CD4-positive, alpha-beta T cell treated with Interleukin-4 for 4 hours (primary cell): ENCODE data around the gene TMEM238L.

Source experiments
- DNase-seq: peaks from one replicate; pipeline ENCODE4 v3.0.0-alpha.2; 2020

TMEM238L gene

DNA sequence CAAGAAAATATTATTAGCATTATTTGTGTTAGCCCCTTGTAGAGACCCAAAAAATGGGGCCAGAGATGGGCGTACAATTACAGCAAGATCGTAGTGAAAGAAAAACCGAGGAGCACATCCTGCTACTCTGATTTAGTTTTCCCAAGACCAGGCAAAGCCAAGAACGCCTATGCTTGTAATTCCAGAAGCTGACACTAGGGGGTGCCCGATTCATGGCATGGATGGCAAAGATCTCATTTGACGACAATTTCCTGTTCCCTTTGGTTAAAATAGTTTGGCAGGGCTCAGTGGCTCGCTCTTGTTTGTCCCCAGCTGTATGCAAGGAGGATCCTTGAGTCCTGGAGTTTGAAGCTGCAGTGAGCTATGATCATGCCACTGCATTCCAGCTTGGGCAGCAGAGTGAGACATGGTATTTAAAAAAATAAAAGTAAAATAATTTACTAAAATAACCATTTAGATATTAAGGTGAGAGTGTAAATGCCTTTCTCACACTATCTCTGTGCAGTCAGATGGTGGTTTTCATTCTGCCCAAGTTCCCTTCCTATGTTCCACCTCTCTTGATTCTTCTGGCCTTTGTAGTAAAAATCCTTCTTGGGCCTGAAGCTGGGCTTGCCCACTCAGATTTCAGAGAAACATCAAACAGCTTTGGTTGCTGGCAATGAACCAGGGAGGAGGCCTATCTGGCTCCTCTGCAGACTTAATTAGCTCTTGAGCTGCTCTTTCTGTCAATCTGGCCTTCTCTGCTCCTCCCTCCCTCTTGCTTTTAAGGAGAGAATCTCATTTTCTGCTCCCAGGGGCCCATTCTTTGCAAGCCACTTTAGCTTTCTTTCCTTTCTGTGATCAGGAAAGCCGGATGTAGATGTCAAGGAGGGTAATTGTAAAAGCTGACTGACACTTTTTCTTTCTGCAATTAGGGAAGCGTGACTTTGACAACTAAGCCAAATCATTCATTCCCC, 31.2 kb downstream of the TMEM238L start:
- no peak for DNase-seq

DNA sequence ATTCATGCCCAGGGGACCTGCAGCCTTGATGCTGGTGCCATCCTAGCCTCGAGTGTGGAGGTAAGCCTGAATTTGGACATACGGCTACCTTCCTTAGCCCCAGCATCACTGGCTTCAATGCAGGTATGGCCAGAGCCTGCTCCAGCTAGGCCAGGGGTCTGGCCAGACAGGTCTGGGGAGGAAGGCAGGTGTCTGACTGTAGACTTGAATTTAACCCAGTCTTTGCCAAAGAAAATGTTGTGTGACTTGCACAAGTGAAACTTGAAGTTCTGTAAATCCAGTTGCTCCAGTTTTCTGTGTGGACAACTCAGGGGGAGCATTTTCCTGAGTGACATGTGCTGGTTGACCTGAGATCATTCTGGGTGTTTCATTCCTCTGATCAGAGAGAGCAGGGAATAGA, 32.8 kb downstream of the TMEM238L start:
- DNase-seq = no peak

DNA sequence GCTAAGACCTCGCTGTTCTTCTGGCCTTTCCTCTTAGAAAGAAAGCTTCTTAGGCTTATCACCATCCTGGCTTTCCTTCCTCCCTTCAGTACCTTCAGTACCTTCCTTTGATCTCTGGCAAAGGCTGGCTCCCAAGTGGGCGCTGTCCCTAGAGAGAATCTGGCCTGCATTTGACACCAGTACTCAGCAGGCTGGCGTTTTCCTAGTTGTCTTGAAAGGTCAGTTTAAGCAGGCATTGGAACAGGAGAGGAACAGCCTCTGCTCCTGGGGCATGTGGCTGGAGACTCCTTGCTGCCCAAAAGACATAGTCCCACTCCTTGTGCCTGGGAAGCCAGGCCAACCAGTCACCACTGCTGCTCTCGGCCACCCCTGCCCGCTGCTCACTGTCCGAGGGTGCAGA, 34.1 kb downstream of the TMEM238L start:
- DNase-seq = no peak

DNA sequence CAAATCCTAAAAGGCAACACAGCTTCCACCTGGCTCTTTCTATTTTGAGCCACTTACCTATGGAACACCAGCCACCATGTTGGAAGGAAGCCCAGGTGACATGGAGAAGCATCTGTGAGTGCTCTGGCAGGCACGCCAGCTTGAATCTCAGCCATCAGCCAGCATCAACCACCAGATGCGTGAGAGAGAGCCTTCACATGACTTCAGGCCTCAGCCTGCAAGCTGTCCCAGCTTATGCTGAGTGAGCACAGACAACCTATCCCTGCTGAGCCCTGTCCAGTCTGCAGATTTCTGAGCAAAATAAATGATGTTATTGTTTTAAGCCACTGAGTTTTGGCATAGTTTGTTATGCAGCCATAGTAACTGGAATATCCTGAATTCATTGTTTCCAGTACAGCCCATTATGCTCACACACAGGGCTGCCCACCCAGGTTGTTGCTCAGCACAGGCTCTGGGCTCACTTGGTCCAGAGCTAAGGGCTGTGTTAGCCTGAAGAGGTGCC, 35.1 kb downstream of the TMEM238L start:
- no peak for DNase-seq

DNA sequence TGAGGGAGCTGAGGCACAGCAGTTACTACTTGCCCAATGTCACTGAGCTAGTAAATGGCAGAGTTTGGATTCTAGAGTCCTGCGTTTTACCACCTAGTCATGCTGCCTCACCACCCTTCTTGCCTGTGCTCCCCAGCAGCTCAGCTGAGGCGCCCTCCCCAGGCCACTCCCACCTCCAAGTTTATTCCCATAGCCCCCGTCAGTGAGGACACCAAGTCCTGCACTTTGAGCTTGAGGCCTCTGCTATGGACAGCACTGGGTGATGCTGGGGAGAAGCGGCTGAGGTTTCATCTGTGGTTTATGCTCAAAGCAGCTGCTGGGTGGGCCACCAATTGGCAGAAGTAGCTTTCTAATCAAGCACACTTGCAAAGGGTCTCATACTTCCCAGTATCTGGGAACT, 36.7 kb downstream of the TMEM238L start:
- no peak for DNase-seq

DNA sequence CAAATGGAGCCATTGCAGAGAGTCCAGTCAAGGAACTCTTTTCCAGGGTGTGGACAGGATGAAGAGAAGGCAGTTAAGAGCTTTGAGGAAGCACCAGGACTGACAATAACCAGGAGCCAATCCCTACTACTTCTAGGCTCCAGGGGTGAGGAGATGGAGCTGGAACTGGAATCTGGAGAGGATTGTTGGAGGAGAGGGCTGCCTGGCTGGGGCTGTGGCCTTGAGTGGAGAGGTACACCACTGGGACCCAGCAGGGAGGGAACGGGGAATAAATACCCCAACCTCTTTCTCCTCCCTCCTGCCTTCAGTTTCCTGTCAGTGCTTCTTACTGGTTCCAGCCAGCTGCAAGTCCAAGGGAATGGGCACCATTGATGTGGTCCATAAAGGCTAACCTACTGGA, 41.9 kb downstream of the TMEM238L start:
- no peak for DNase-seq

DNA sequence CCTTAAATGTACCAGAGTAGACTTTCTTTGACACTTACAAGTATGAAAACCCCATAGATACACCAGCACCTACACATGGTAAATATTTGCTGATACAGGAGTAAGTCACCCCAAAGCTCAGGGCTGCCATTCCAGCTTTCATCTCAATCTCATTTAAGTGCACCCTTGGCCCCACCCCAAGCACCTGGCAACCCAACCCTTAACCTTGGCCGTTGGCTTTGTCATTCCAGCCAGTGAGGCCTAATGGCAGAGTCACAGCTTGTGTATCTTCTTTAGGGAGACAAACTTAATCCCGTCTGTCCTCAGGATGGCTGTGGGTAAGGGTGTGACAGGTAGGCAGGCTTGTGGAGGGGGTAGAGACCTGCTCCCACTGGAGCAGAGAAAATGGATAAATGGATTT, 42.6 kb downstream of the TMEM238L start:
- no peak for DNase-seq

DNA sequence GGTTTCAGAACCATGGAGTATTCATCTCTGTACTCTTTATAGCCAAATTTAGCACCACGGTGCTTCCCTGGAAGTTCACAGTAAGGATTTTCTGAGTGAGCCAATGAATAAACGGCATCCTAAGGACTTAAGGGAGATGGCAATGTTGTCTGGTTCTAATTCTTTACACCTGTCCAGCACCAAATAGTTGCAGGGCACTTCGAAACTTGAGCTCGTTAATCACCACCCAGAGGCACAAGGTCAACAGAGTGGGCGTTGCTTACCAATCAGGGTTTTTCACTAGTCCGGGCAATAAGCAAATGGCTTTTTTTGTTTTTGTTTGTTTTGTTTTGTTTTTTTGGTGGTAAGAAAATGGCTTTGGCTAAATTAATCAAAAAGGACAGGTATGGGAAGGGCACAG, 45.8 kb downstream of the TMEM238L start:
- no peak for DNase-seq

DNA sequence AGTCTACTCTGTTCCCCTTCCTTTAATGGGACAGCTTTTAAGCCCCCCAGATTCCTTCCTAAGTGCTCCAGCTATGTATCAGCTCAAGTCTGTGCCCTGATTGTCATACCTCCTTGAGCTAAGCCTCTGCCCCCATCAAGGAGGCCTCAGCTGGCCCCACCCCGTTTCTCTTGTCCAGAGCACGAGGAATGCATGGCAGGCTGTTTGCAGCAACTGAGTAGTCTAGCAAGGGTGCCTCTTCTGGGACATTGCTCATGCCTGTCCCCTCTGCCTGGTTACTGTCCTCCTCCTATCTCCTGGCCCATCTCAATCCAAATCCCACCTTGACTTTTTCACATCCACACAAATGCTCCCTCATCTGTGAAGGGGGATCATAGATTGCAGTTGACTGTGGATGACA, 46.3 kb downstream of the TMEM238L start:
- no peak for DNase-seq

DNA sequence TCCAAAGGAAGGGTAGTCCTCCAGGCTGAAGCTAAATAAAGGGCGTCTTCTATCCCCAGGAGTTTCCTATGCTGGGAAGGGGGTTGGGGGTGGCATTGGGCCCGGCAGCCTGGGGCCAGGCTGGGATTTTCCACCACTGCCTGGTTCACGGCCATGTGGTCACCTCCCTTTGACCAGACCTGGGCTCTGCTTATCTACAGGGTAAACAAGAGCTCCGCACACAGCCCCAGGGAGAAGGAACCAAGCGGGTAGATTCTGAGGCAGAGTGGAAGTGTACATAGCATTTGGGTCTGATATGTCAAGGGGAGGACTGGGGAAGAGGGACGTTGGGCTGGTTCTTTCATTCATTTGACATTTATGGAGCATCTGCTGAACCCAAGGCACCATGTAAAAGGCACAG, 46.8 kb downstream of the TMEM238L start:
- DNase-seq = no peak

DNA sequence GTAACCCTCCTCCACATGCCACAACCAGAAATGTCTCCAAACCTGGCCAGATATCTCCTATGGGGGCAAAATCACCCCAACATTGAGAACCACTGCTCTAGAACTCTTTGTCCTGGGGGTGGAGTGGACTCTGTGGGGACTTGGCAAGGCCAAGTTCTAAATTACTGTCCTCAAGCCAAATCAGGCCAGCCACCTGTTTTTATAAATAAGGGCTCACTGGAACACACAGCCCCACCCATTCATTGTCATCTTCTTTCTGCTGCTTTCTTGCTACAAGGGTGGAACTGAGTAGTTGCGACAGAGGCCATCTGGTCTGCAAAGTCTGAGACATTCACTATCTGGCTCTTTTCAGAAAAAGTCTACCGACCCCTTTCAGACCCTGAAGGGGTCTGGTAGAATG, 47.3 kb downstream of the TMEM238L start:
- DNase-seq = no peak

DNA sequence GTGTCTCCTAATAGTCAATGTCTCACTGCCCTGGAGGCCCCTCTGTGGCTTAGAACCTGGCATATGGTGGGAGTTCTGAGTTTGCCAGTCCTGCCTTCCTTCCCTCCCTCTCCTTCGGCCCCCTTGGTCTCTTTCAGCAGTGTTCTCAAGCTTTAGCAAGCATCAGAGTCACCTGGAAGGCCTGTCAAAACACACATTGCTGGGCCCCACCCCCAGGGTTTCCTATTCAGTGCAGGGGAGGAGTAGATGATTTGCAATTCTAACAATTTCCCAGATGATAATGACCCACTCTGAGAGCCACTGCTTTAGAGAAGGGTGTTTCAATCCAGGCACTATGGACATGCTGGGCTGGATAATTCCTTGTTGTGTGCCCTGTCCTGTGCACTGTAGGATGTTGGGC, 47.7 kb downstream of the TMEM238L start:
- no peak for DNase-seq

DNA sequence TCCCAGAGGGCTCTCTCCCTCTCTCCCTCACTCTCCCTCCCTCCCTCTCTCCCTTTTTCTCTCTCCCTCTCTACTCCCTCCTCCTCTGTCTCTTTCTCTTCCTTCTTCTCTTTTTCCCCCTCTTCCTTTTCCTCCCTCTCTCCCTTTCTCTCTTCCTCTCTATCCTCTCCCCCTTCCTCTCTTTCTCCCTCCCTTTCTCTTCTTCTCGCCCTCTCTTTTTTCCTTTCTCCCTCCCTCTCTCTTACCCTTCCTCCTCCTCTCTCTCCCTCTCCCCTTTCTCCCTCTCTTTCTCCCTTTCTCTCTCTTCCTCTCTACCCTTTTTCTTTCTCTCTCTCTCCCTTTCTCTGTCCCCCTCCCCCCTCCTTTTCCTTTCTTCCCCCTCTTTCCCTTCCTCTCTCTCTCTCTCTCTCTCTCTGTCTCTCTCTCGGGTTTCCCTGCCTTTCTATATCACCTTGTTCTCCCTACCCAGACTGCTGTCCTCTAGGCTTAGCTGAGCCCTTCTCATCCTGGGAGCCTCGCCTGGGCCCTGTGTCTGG, 48.2 kb downstream of the TMEM238L start:
- no peak for DNase-seq

DNA sequence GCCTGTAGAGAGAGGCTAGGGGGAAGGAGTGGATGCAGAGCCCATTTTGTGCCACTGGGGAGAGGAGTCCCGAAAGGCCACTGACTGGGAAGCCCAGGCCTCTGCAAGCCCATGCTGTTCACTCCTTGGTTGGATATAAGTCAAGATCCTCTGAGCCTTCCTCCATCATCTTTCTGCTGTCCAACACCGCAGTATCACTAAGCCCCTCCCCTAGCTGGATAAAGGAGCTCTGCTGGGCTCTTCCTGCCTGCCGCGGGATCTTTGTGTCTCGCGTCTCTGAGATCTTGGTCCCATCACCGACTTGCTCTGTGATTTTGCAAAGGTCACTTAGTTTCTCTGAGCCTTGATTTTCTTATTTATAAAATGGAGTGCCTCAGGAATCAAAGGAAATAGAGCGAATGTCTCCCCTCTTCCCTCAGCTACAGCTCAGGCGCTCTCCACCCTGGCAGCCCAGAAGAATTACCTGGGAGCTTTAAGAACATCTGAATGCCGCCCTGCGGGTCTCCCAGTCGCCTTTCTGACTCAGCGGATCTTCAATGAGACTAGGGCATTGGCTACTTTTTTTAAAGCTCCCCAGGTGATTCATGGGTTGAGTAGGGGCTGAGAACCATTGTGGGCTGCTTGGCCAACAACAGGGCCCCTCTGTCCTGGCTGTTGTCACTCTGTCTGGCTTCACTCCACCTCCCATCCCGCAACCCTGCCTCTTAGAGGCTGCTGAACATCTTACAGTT, 48.9 kb downstream of the TMEM238L start:
- DNase-seq = no peak

DNA sequence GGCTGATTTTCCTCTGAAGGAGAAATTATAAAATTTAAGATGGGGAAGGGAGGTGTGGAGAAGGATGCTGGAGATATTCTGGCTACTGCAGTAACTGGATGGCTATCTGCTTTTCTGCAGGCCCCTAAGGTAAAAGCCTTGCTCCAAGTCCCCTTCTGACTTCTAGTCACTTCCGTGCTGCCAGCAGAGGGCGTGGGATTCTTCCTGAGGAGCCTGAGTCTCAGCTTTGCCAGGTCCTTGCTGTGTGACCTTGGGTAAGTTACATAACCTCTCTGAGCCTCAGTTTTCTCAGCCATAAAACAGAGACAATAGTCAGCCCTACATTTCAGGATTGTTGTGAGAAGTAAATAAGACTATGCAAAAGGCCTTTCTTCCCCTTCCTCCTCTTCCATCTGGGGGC, 49.8 kb downstream of the TMEM238L start:
- peak; percentile 24 for DNase-seq

DNA sequence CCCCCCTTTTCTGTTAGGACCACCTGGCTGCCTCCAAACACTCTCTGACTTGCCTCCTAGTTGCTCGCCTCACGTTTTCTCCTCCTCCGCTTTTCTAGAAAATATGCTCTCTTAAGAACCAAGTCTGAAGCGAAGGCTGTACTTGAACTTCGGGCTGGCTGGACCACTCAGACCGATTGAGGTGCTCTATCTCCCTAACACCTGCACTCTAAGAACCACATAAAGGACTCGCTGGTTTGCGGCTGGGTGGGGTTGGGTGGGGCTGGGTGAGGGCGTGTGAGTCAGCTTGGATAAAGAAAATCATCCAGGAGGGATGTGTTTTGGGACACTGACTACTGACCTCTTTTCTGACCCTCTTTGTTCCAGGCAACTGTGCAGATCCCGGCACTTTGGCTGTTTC, 51.2 kb downstream of the TMEM238L start:
- no peak for DNase-seq

DNA sequence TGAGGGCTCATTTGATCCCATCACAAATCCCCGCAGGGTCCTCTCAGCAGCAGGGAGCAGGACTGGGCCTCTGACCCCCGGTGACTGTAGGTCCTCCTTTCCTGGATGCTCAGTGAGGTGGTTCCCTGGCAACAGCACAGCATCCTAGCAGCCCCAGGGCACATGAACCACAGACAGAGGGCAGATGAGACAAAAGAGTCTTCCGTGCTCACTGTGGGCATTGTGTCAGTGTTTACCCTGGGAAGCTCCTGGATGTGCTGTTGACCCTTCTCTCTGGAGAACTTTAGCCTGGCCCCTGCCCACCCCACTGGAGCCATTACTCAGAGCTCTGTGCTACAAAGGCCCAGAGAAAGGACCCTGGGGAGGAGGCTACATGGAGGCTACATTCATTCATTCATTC, 52.3 kb downstream of the TMEM238L start:
- no peak for DNase-seq

DNA sequence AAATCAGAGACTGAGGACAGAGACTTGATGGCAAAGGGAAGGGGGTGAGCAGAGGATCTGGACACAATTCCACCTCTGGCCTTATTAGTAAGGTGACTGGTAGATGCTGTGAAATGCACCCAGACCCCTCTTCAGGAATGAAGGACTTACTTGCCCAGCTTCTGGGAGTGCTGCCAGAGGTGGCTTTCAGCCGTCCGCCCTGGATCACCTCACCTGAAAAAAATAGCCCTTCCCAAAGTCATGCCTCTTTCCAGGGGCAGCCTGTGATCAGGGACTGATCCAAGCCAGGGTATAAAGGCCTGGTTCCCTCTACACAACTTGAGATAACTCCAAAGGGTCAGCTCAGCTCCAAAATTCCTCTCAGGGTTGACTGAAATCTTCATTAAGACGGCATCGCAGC, 53.7 kb downstream of the TMEM238L start:
- no peak for DNase-seq

DNA sequence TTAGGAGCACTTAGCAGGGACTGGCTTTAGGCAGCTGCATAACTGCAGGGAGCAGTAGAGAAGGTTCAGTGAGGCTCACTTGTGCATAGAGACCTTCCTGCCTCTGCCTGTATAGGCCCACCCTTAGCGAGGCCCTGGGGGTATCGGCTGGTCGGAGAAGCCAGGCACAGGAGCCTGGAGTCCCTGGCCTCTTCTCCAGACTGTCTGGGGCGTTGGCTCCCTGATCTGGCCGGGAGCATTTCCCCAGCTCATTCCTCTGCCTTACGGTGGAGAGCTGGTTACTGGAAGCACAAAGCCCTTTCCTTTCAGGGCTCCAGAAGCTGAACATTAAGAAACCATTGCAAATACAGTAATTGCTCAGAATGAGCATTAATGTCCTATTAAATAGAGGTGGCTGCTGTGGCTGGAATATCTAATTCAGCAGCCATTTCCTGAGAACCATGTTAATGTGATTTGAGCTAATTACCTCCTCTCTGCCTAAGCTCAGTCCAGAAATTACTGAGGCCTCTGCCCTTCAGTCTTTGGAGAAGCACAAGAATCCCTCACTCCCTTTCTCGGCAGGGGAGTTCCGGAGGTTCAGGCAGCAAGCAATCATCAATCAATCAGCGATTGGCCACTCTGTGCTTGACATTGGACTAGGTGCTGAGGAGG, 55.2 kb downstream of the TMEM238L start:
- DNase-seq = no peak

DNA sequence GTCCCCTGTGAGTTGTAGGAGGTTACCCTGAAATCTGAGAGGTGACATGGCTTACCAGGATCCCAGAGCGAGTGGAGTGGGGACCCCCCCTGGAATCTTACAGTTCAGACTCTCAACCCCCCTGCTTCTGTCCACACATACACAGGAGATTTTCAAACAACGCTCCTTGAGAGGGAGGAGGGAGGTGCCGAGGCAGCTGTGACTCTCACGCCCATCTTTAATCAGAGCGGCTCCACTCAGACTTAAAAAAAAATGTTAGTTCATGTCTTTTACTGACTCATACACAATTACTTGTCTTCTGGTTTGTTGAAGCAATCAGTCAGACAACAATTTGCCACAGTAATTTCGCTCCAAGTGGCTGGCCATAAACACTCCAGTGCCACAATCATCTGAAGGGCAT, 58.7 kb downstream of the TMEM238L start:
- DNase-seq = no peak
